GM23248 (cell line): ENCODE data around the gene SLC28A3.

Experiments used
- EZH2 ChIP-seq: fragments of 200-600 bp; sonication (generic); IDR thresholded peaks from 2 replicates; pipeline ENCODE4 v1.6.1; 2018; ENCODE audit warnings: antibody characterized with exemption, mild to moderate bottlenecking; ENCODE audit not compliant: insufficient read depth, poor library complexity, severe bottlenecking
- EZH2phosphoT487 ChIP-seq: fragments of 200-600 bp; sonication (generic); IDR thresholded peaks from 2 replicates; pipeline ENCODE4 v1.6.1; 2018; ENCODE audit warnings: antibody characterized with exemption, moderate library complexity, mild to moderate bottlenecking, low read depth; ENCODE audit not compliant: insufficient read depth

- TF ChIP-seq EZH2 (no peak), EZH2phosphoT487 (no peak)
Measured at GRCh38 chr9:84266087-84266561, 74.4 kb downstream of the SLC28A3 start.
